Cortex of kidney (tissue), 1 donor: ENCODE measurements around the gene KCNMA1.

ENCODE experiments used
- DNase-seq: peaks from one replicate; lab custom pipeline; 2025; lab: John Stamatoyannopoulos, UW

The KCNMA1 gene

DNA sequence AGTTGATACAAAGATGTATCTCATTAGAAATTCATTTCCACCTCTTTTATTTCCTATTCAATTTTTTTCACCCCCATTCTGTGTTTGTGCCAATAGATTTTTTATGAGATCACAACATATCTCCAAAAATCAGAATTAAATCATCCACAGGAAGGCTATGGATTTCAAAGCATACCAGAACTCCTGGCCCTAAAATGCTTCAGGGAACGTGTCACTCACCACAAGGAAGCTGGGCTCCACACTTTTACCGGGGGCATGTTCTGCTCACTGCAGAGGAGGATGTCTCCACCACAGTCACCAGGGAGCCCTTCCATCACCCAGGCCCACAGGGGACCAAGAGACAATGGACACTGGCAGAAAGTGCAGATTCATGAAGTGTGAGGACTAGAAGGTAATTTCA lies 456.8 kb downstream of the KCNMA1 start:
- no peak for DNase-seq

DNA sequence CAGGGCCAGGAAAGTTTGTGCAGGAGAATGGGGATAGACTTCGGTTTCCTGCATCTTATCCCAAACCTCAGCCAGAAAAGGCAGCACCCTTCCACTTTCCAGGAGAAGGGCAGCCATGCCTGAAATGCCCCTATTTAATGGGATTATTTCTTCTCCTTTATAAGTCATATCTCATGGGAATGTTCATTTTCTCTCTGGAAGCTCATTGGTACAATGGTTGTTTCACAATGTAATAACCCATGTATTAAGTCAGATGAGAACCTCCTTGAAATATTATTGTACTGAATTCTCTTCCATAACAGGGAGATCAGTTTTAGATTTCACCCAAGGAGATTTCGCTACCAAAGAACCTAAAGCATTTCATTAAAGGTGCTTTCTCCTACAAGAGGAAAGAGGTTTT lies 457.5 kb downstream of the KCNMA1 start:
- DNase-seq = no peak

DNA sequence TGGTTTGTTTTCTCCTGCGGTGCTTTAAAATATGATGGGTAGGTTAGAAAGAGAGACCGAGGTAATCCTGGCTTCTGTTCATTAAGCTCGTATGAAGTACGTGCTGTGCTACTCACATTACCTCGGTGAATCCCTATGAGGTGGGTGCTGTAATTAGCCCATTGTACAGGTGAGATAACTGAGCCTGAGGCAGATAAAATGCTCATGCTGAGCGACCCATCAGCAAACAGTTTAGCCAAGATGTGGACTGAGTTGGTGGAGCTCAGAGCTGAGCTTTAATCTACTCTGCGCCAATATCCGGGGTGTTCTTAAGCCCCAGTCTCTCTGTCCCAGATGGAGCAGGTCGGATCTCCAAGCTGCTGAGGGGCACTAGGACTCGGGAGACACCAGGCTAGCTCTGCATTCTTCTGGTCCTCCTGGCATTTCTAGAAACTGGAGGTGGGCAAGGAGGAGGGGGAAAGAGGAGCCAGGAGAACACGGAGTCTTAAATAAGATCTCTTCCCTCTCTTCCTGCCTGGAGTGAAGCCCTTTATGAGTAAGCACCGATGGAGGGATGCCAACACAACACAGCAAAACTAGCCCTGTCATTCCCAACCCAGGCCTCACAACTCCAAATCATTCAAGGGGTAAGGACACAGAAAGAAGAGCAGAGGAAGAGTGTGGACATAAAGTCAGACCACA lies 458.5 kb downstream of the KCNMA1 start:
- no peak for DNase-seq

DNA sequence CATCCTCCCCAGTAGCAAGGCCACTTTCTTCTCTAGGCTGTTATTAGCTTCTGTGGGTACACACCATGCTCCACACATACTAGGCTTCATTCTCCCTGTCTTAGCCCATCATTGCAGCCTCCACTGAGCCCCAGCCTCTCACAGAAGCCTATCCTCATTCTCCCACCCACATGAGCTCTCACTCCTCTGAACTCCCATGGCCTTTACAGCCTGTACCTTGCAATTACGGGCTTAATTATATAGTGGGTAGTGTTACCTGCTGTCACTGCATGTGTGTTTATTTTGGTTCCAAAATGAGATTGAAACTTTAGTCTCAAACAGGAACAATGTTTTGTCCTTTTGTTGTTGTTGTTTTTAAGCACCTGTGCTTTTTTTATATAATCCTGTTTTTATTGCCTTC lies 460.0 kb downstream of the KCNMA1 start:
- no peak for DNase-seq

DNA sequence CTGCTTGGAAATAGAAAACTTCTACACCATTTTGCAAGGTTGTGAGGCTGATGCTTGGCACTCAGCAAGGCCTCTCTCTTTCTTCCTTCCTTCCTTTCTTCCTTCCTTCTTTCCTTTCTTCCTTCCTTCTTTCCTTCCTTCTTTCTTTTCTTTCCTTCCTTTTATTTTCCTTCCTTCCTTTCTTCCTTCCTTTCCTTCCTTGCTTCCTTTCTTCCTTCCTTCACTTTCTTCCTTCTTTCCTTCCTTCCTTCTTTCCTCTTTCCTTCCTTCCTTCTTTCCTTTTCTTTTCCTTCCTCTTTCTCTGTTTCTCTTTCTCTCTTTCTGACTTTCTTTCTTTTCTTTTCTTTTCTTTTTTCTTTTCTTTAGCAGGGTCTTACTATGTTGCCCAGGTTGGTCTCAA lies 460.4 kb downstream of the KCNMA1 start:
- no peak for DNase-seq

DNA sequence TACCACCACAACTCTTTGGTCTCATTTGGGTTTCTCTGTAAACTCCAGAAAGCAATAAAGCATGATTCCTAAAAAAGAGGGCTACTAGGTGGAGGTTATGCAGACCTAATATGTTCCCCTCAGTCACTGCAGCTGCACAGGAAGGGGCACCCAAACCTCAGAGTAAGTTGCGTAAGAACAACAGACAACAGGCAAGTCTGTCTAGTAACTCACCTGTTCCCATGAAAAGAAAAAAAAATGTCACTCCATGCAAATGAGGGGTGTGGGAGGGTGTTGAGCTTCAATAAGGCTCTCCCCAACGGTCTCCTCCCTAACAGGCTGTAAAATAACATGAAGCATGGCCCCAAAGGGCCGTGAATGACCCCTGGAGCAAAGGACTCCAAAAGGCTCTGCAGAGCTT lies 461.4 kb downstream of the KCNMA1 start:
- no peak for DNase-seq

DNA sequence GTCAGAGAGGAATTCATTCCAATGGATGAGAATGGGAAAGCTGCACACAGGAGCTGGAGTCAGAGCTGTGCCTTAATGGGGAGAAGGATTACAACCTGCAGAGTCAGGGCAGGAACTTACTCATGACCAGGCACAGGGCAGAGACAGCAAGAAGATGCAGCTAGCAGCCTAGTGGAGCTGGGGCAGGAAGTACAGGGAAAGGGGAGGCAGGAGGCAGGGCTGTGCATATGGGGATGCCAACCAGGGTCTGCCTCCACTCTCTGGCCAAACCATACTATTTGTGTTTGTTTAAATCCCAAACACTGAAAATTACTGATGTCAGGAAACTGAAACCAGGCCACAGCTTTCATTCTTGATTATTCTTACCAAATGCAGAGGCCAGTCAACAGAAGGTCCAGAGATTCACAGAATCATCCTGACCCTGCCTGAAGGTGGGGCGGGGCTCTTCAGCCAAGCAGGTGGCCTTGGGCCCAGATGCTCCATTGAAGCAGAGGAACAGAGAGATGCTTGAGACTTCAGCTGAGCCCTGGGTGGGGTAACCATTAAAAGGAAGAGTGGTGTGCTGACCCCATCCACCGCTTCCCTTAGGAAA lies 461.9 kb downstream of the KCNMA1 start:
- no peak for DNase-seq

DNA sequence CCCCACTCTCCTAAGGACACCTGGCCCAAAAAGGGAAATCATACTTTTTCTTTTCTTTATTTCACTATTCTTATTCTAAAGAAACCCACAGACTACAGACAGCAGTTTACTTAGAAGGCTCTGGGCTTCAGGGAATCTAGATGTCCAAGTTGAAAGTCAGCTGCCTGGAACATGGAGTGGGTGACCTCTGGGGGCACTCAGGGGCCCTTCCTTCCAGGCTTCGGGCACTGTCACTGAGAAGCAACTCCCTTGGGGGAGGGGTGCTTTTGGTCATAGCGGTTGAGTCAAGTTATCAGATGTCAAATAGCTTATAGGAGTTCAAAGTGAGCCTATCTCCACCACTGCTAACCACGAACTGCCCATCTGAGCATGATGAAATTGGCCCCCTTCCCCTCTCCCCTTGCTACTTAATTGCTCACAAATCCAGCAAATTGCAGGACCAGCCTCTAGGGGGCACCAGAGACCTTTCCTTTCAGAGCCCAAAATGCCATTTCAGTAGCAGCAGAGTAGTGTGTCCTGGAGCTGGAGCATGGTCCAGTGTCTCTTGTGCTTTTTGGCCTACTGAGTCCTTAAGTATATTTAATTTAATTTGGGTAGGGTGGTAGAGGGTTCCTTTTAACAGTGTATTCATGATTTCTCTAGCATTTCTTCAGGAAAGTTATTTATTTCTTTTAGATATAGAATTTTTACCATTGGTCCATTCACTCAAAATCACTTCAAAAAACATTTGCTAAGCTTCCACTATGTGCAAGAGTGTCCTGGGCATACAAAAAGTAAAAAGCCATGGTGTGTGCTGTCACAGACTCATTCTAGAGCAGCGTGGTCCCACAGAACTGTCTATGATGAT lies 463.8 kb downstream of the KCNMA1 start:
- DNase-seq = no peak

DNA sequence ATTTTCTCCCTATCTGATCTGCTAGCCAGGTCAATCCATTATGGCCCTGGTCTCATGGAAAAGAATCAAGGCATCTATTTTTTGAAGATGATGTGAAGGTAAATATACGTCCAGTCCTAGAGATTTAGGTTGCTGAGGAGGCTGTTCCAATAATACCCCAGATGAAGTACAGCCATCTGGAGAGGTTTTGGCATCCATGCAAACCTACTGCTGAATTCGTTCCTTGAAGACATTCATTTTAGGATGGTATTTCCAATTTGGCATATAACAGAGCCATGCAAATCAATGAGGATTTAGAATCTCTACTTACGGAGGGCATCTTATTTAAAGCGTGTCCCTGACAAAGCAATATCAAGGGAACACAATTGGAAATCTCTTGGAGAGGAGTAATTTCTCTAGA lies 465.5 kb downstream of the KCNMA1 start:
- no peak for DNase-seq

DNA sequence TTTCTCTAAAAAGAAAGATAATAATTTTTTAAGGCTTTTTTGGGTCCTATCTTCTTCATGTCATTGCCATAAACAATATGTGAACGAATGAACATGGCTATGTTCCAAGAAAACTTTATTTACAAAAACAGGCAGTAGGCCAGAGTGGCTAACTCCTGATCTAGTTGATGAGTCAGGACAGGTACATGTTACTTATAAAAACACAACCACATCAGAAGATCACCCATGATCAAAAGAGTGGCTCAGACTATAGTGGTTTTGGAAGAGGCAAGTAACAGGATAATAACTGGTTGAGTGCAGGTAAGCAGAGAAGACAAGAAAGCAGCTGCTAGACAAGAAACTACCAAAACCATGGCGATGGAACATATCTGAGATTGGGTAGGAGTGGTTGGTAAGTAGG lies 468.7 kb downstream of the KCNMA1 start:
- no peak for DNase-seq

DNA sequence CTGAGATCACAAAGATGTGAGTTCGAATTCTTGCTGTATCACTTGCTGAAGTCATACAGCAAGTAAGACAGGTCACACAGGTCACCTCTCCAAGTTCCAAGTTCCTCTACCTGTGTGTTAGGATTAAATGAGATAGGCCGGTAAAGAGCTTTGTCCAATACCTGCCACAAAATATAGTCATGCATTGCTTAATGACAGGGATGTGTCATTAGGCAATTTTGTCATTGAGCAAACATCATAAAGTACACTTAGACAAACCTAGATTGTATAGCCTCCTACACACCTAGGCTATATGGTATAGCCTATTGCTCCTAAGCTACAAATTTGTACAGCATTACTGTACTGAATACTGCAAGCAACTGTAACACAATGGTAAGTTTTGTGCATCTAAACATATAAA lies 469.4 kb downstream of the KCNMA1 start:
- no peak for DNase-seq

DNA sequence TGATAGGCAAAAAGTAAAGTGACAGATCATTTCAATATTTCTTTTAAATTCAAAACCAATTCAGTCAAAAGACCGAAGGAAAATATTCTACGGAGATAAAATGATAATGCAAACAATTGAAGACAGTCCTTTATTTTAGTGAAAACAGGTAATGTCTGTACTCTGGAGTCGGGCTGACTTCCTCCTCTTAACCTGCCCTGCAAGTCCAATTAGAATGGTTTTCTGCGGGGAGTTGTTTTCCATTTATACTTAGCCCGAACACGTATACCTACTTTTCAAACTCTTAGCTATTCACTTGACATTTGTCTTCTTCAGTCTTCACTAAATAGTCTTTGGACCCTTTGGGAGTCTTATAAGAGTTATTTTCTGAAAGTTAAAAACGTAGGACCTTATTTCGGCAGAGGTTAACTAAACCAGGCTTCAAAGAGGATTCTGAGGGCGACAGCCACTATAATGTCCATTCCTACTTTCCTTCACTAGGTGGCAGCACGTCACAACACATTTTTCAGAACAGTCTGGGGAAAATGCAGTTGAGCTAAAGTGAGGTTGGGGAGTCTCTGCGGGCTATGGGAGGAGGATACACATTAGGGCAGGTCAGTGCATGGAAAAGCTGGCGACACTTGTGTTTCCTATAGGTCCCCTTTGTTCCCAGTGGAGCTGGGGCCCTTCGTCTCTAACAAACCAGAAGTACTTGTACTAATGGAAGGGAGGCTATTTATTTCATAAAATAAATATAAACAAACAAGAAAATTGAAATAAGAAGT lies 472.0 kb downstream of the KCNMA1 start:
- no peak for DNase-seq

DNA sequence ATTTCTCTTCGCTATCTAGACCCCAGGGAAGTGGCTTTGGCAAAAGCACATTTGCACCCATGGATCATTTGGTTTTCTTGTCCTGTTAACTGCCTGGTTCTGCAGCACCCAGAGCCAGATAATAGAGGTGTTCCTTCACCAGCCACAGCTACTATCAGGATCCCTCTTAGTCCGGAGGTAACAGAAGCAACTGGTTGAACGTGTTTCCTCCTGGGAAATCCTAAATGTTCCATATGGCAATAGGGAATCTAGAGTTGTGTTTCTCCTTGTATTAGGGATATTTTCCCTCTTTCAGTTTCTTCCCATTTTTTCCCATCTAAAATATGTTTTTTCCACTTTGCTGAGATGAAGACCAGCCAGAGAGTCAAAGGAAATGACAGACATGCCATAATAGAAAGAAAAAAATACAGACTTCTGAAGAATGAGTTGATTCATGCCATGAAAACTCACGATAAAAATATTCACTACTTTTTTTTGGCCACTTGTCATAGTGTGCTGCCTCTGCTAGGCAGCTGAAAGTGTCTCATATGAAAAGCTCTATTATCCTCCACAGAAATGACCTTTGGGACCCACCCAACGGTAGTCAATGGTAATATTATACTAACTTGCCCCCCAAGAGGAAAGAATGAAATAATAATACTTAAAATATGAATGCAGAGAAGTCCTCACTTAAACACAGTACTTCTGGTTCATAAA lies 472.8 kb downstream of the KCNMA1 start:
- DNase-seq = no peak

DNA sequence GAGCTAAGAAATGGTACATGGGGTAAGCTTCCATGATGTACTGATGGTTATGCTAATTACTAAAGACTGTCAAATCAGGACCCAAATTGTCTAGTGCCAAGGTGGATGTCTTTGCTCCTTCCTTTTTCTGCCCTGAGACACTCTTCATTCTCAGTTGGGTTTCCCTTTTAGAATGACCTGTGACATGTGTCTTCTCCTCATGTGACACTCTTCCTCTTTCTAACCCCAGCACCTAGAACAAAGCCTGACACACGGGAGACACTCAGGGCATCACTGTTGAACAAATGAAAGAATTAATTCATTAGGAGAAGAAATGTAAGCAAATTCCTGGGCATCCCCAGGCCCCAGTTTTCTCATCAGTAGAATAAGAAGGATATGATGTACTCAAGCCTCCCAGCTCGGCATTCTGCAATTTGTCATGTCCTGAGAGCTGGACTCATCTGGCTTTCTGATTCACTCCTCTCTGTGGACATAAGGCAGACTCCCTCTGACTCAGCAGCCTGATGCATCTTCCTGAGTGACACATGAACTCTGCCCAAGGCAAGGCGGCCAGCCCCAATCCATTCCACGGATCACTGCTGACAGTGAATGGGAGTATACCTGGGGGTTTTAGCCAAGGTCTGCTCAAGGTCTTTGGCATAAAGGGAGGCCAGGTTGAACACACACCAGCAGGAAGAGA lies 473.8 kb downstream of the KCNMA1 start:
- DNase-seq = no peak

DNA sequence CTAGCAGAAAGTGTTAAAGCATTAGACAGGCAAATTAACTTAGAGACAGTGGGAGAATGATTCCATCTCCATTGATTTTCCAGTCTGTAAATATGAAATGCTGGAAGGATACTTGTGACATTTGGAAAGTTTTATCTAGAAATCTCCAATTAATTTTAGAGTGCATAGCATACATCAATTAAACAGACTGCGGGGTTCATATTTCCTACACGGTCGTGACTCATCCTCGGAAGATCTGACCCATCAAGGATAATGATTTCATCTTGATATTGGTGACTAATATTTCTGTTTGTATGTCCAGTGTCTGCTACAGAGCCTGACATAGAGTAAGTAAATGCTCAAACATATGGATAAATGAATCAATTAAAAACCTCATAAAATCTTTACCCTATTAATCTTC lies 474.9 kb downstream of the KCNMA1 start:
- DNase-seq = no peak

DNA sequence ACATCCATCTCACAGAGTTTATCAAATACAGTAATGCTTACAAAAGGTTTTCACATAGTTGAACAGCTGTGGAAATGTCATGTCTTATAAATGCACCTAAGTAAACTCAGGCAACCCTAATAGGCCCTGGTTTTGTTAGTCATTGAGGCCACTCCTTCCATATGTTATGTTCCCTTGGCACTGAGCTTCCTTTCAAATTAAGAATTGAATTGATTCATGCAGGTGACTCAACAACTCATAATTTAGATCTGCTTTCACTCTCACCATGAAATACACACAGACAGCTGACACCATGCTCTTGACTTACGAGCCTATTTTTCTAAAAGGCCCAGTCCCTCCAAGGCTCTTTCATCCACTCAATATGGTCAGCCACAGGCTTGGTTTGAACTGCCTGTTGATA lies 476.9 kb downstream of the KCNMA1 start:
- no peak for DNase-seq

DNA sequence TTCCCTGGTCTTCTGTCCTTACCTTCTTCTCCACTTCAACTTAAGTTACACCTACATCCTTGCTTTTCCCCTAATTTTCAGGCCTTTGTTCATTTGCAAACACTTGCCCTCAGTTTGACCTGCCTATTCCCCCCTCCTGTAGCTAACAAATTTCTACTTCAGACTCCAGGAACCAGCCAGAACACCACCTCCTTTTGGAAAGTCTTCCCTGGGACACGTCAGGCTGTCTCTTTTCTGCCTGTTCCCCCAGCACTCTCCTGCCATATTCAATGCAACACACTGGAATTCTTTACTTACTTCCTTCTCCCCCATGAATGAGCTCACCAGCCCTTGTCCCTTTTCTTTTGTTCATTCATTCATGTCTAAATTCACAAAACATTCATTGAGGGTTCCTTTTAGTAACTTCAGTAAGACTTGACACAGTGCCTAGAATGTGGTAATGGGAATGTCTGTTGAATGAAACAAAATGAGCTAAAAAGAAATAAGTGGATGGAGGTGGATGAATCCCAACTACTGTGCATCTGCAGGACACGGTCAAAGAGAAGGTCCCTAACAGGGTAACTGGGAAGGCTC lies 478.0 kb downstream of the KCNMA1 start:
- no peak for DNase-seq

DNA sequence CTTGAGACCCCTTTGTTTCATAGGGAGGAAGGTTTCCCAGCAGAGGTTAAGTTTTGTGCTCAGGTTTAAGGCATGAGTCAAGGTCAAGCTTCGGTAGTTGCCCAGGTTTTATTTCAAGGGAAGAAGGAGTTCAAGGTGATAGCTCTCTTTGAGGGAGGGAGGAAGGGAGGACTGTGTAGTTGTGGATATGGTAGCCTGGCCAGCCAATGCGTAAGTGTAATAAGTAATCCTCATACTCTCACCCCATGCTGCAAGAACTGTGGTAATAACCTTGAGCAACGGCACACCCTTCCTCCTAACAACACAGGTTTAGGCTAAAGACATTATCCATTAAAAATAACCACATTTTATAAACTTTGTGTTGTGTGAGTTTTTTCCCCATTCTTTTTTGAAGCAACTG lies 478.9 kb downstream of the KCNMA1 start:
- DNase-seq = no peak

DNA sequence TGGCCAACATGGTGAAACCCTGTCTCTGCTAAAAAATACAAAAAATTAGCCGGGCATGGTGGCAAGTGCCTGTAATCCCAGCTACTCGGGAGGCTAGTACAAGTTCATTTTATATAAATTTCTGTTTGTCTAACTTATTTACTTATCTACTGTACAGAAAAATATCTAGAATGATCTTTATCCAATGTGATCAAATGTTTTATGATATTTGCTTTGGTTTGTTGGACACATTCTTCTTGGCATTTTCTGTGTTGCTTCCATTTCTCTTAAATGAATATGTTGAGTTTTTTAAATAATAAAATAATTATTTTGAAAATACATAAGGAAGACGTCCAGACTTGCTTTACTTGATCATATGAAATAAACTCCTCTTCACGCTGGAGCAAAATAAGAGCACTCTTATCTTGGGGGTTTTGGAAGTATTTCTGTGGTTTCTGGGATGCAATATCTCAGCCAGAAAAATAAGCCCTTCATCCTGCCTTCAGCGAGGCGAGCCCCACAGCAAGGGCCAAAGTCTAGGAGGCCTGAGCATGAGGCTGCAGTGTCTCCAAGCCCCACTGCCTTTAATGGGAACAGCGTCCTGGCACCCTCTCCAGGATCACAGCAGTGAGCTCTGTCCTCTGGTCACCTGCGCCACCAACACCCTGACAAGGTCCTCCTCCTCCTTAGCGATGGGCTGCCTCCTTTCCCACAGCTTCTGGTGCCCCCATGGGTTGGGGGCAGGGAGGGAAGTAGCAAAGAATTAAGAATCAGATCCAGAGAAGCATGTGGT lies 480.2 kb downstream of the KCNMA1 start:
- no peak for DNase-seq

DNA sequence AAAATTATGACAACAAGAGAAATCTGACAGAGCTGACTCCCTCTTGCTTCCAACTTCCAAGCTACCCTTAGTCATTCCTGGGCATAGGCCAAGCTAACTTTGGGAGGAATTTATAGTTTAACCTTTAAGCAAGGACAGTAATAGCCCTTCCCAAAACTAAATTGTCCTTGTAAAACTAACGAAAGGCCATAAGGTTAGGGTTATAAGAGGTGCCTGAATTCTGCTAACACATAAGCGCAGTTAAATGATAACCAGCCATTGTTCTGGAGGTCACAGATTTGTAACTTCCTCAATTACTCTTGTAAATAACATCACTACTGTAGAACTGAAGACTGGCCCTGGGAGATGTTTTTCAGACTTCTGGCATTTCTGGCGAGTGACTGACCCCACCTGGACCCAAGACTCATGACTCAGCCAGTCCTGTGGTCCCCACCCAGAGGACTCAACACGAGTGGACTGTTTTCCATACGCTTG lies 481.2 kb downstream of the KCNMA1 start:
- no peak for DNase-seq
